HT-29 (cell line): ENCODE data around the gene RAPGEF6. TPM values are rescaled to one million over a fixed set of nuclear protein-coding genes. Genes with fewer than 3 reads are reported as not detected.
"Not testable (repeated sequence)": the region's sequence is repeated elsewhere in the genome, so short reads cannot be mapped to it uniquely, and the experiment has no call there.

Source experiments
- DNase-seq: peaks from one replicate; pipeline ENCODE4 v3.0.0-alpha.2; 2015; ENCODE audit warnings: low spot score
- total RNA-seq: library from RNA; depleted of rRNA; stranded (reverse); fragments of >200 nt; shearing (Covaris generic); gene quantifications from 2 replicates; pipeline ENCODE4 v1.2.3, GENCODE V29; 2014

The RAPGEF6 gene
- total RNA-seq, 1 experiment from 2014 or later = 7.4 TPM

DNA sequence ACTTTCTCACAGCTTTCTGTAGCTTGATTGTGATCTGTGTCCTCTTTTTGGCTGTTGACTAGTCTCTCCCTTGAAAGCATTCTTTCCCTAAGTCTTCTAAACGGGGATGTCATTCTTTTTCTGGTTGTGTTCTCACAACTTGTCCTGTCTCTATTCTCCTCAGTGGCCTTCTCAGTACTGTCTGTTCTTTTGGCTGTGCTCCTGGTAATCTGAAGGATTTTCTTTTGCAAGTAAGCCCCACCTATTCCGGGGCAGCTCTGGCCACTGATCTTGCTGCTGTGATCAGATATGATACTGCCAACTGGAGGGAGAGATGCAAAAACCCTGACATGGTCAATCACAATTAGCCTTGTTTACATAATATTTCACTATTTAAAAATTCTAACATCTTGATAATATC, 198.9 kb downstream of the RAPGEF6 start:
- no peak for DNase-seq

DNA sequence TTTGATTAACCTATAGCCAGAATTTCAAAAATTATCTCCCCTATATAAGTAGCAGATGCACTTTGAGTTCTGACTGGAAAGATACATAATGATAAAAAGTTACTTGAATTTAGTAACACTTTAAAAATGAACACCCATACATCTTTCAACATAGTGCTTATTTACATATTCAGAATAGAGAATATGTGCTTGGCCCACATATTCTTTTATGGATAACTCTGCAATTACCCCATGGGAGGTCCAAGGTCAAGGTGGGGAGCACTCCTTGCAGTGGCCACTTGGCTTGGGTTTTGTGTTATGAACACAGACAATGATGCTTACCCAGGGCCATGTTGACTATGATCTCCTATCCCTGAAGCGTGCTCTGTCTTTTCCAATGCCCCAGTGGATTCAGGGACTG, 201.9 kb downstream of the RAPGEF6 start:
- no peak for DNase-seq

DNA sequence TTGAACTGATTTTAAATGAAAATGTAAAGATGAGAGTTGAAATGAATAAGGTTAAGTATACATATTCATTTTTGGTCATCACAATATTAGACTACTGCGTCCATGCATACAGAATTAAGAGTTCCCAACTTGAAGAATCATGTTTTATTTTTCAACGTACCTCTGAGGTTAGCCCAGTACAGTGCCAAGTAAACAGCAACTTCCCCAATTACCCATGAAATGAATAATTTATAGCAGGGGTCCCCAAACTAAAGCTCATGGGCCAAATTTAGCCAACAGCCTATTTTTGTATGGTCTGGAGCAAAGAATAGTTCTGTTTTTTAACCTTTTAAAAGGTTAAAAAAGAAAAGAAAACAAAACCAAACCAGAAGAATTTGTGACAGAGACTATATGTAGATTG, 203.2 kb downstream of the RAPGEF6 start:
- DNase-seq = no peak

- no peak for DNase-seq
Measured at GRCh38 chr5:131430794-131431193, 204.2 kb downstream of the RAPGEF6 start.

GRCh38 chr5:131426011-131426410, 209.0 kb downstream of the RAPGEF6 start:
- DNase-seq = no peak

DNA sequence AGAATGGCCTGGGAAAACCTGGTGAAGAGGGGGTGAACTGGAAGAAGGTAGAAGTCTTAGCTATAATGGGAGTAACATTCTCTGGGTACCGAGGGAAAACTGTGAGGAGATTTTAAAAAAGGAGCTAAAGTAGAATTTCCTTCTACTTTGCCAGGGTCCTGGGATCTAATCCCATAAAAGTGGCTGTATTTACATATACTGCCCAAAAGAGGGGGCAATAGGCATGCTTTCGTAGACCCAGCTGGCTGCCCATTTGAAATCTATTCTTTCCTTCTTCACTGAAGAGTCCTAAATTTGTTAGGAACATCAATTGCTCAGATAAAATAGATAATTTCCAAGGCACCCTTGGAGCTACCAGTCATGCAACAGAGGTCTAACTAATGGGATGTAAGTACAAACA, 212.0 kb downstream of the RAPGEF6 start:
- no peak for DNase-seq

- DNase-seq = no peak
Measured at GRCh38 chr5:131419877-131420276, 215.2 kb downstream of the RAPGEF6 start.

- no peak for DNase-seq
Measured at GRCh38 chr5:131418846-131419245, 216.2 kb downstream of the RAPGEF6 start.

- DNase-seq = peak; percentile 88
Measured at GRCh38 chr5:131417240-131417869, 217.7 kb downstream of the RAPGEF6 start.

DNA sequence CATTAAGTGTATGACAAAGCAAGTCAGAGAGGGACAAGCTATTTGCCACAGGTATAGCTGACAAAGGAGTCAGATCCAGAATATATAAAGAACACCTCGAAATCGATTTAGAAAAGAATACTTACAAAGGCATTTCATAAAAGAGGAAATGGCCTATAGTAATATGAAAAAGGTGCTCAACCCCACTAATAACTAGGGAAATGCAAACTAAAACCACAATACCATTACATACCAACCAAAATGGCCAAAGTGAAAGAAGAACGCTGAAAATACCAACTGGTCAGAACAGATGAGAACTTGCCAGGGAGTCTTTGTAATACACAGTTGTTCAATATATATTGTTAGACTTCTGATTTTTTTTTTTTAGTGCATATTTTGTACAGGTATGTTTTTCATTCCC, 218.3 kb downstream of the RAPGEF6 start:
- DNase-seq = no peak

- DNase-seq = no peak
Measured at GRCh38 chr5:131413605-131414559, 221.1 kb downstream of the RAPGEF6 start.

DNA sequence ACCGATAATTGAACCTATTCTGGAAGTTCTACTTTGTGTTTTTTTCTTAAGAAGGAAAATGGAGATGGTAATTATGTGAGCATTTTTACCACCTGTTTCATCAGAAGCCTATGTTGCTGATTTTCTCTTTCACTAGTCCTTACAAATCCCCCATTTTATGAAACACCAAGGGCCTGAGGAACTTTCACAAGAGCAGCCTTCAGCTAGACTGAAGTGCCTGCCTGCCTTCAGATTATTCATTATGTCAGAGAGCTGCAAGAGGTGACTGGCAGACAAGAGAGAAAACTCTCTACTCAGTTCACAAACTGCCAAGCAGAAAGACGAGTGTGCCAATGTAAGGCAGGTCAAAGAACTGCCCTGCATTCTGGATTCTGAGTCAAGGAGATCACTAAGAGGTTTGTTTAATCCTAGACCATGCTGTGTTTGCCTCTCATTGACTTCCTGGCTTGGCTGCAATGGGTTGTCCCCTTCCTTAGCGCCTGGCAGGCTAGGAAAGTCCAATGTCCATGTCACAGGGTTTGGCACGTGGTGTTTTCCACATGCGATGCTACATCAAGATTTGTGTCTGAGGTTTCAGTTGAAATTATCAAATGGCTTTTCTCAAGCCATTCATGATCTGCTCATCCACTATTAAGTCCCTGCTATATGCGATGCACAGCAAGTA, 227.9 kb downstream of the RAPGEF6 start:
- DNase-seq = no peak

GRCh38 chr5:131406076-131406475, 229.0 kb downstream of the RAPGEF6 start:
- no peak for DNase-seq

- no peak for DNase-seq
Measured at GRCh38 chr5:131405674-131406073, 229.4 kb downstream of the RAPGEF6 start.

- no peak for DNase-seq
Measured at GRCh38 chr5:131400585-131400984, 234.4 kb downstream of the RAPGEF6 start.

DNA sequence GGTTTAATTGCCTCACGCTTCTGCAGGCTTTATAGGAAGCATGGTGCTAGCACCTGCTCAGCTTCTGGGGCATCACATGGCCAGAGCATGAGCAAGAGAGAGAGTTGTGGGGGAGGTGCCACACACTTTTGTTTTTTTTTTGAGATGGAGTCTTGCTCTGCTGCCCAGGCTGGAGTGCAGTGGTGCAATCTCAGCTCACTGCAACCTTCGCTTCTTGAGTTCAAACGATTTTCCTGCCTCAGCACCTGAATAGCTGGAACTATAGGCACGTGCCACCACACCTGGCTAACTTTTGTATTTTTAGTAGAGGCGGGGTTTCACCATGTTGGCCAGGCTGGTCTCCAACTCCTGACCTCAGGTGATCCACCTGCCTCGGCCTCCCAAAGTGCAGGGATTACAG, 236.0 kb downstream of the RAPGEF6 start:
- not testable (repeated sequence) for DNase-seq

DNA sequence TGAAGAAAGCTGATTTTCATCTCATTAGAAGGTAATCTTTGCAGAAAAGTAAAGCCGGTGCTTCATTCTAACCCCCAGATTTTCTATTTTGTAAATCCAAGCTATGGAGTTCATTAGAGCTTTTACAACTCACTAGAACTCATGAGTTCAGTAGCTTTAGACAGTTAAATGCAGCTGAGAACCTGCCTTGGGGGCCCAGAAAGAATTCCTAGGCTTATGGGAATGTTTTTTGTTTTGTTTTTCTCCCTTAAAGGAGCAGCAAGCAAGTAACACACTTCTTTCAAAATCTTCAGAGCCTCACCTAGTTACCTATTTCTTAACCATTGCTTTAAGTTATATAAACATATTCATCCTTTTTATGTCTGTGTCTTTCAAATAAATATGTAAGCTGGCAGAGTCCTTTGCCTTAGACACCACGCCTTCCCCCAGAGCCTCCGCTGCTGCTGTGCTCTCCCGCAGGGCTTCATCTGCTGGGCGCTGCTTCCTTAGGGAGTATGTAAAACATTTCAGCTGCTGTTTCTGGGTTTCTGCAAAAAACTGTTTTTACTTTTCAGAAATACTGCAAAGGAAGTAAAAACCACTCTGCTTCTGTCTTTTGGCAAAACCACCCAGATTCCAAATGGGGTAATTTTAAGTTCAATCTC, 238.3 kb downstream of the RAPGEF6 start:
- no peak for DNase-seq

- no peak for DNase-seq
Measured at GRCh38 chr5:131396015-131396414, 239.0 kb downstream of the RAPGEF6 start.

GRCh38 chr5:131394128-131394527, 240.9 kb downstream of the RAPGEF6 start:
- no peak for DNase-seq

GRCh38 chr5:131393498-131393968, 241.5 kb downstream of the RAPGEF6 start:
- DNase-seq = no peak

- DNase-seq = no peak
Measured at GRCh38 chr5:131392466-131393095, 242.4 kb downstream of the RAPGEF6 start.
